ENCODE results near the gene AP3B1. TPM values are rescaled to one million over a fixed set of nuclear protein-coding genes. Genes with fewer than 3 reads are reported as not detected.
"Not testable (repeated sequence)": the region's sequence is repeated elsewhere in the genome, so short reads cannot be mapped to it uniquely, and the experiment has no call there.

Gene AP3B1
- total RNA-seq, 1 donor: 18.9 TPM

DNA sequence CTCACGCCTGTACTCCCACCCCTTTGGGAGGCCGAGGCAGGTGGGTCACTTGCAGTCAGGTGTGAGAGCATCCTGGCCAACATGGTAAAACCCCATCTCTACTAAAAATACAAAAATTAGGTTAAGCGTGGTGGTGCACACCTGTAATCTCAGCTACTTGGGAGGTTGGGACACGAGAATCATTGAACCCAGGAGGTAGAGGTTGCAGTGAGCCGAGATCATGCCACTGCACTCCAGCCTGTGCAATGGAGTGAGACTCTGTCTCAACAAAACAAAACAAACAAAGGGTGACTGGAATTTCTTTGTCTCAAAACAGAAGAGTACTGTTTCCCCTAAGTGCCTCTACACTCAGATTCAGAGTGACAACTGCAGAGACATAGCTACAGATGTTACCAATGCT, 116.1 kb downstream of the AP3B1 start:
- no peak for DNase-seq (ENCODE audit: low read depth in 2 of 3, low spot score in 2 of 3)

DNA sequence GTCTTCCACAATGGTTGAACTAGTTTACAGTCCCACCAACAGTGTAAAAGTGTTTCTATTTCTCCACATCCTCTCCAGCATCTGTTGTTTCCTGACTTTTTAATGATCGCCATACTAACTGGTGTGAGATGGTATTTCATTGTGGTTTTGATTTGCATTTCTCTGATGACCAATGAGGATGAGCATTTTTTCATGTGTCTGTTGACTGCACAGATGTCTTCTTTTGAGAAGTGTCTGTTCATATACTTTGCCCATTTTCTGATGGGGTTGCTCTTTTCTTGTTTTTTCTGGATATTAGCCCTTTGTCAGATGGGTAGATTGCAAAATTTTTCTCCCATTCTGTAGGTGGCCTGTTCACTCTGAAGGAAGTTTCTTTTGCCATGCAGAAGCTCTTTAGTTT, 124.2 kb downstream of the AP3B1 start:
- DNase-seq (ENCODE audit: low read depth in 2 of 3, low spot score in 2 of 3): not testable (repeated sequence)

- DNase-seq (ENCODE audit: low read depth in 2 of 3, low spot score in 2 of 3): peak in 2 of 3 donors; percentile 21 to 55
Measured at GRCh38 chr5:78162253-78162862, 132.1 kb downstream of the AP3B1 start.

DNA sequence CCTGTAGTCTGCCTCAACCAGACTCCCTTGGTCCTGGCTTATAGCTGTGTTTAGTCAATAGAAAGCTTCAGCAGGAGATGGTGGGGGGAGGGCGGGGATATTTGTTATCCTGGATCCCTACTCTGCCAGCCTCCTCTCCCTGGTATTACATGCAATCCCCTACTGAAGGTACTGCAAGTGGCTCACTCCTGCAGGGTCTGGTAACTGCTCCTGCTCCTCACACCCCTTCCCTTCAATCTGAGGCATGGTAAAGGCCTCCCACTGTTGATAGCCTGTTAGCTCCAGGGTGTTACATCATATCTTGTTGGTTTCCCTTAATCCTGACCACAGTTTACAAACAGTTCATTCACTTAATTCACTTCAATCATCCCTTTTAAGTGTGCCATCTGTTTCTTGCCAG, 137.5 kb downstream of the AP3B1 start:
- DNase-seq (ENCODE audit: low read depth in 2 of 3, low spot score in 2 of 3): no peak

DNA sequence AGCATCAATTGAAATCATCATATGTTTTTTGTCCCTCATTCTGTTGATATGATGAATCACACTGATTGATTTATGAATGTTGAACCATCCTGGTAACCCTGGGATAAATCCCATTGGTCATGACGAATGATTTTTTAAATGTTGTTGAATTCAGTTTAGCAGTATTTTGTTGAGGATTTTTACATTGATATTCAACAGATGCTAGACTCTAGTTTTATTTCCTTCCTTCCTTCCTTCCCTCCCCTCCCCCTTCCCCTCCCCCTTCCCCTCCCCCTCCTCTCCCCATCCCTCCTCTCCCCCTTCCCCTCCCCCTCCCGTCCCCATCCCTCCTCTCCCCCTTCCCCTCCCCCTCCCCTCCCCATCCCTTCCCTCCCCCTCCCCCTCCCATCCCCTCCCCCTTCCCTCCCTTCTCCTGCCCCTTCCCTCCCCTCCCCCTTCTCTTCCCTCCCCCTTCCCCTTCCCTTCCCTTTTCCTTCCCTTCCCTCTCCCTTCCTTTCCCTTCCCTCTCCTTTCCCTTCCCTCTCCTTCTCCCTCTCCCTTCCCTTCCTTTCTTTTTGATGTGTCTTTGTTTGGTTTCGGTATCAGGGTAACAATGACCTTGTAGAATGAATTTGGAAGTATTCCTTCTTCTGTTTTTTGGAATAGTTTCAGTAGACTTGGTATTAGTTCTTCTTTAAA, 142.8 kb downstream of the AP3B1 start:
- DNase-seq (ENCODE audit: low read depth in 2 of 3, low spot score in 2 of 3): no peak

DNA sequence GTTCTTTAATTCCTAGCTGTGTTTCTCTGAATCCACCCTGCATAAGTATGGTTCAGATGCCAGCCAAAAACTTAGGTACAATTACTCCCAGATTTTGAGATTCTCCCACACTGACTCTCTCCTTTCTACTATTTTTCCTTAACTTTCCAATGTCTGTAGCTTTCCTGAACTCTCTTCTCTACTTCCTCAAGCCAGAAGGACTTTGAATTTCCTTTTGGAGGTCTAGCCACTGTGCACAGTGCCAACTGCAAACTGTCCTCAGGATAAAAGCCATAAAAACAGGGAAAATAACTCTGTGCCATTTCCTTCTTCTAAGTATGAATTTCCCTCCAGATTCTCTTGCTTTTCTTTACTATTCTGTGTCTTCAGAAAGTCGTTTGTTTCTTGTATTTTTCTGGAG, 157.2 kb downstream of the AP3B1 start:
- no peak for DNase-seq (ENCODE audit: low read depth in 2 of 3, low spot score in 2 of 3)

DNA sequence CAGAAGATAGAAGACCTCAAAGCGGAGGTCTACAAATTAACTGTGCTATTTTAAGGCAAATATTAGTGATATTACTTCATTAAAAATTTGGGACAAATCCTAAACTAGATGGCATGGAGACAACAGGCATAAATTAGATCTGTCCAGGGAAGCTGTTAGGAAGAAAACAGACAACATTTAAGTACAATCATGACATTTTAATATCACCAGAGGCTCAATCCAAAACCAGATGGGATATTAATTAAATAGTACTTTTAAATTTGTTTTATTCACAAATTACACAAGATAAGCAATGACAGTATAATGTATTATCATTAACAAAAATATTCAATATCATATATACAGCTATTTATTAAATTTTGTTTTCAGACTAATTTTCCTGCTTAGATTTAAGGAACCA, 161.1 kb downstream of the AP3B1 start:
- no peak for DNase-seq (ENCODE audit: low read depth in 2 of 3, low spot score in 2 of 3)

GRCh38 chr5:78132507-78132906, 162.0 kb downstream of the AP3B1 start:
- DNase-seq (ENCODE audit: low read depth in 2 of 3, low spot score in 2 of 3): no peak

GRCh38 chr5:78129597-78129996, 164.9 kb downstream of the AP3B1 start:
- no peak for DNase-seq (ENCODE audit: low read depth in 2 of 3, low spot score in 2 of 3)

GRCh38 chr5:78127875-78128274, 166.6 kb downstream of the AP3B1 start:
- no peak for DNase-seq (ENCODE audit: low read depth in 2 of 3, low spot score in 2 of 3)

- DNase-seq (ENCODE audit: low read depth in 2 of 3, low spot score in 2 of 3): no peak
Measured at GRCh38 chr5:78126536-78126935, 168.0 kb downstream of the AP3B1 start.

GRCh38 chr5:78116167-78116566, 178.3 kb downstream of the AP3B1 start:
- DNase-seq (ENCODE audit: low read depth in 2 of 3, low spot score in 2 of 3): no peak

- DNase-seq (ENCODE audit: low read depth in 2 of 3, low spot score in 2 of 3): no peak
Measured at GRCh38 chr5:78113689-78114264, 180.7 kb downstream of the AP3B1 start.

DNA sequence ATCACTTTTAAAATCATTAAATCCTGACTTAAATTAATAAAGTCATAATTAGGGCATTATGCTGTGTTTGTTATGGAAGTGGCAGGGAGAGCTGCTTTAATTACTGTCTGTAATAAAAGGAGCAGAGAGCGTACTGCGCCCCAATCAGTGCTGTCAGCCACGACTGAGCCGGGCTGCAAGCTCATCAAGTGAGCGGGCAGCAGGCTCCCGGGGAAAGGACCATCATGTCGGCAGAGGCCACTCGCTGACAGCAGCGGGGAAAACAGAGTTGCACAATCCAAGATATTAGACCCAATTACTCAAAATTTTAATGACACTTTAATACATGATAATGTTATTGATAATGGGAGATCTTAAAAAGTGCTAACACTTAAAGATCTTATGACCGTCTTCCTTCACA, 181.6 kb downstream of the AP3B1 start:
- no peak for DNase-seq (ENCODE audit: low read depth in 2 of 3, low spot score in 2 of 3)

- no peak for DNase-seq (ENCODE audit: low read depth in 2 of 3, low spot score in 2 of 3)
Measured at GRCh38 chr5:78109891-78110324, 184.6 kb downstream of the AP3B1 start.

DNA sequence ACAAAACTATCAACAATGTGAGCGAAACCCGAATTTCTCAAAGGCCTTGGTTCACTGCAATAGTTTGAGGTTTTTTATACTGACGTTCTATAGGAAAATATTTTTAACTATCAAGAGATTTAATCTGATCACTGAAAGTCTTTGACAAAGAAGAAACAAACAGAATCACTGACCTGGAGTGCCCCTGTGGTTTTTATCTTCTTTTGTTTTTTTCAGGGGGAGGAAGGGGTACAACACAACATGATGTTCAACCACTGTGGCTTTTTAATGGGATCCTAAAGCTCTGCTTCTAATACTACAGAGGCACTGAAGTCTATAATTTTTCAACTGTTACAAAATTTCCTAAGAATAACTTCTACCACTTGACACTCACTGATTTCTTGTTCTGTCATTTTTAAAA, 185.9 kb downstream of the AP3B1 start:
- DNase-seq (ENCODE audit: low read depth in 2 of 3, low spot score in 2 of 3): no peak

GRCh38 chr5:78103232-78103918, 191.1 kb downstream of the AP3B1 start:
- DNase-seq (ENCODE audit: low read depth in 2 of 3, low spot score in 2 of 3): no peak

DNA sequence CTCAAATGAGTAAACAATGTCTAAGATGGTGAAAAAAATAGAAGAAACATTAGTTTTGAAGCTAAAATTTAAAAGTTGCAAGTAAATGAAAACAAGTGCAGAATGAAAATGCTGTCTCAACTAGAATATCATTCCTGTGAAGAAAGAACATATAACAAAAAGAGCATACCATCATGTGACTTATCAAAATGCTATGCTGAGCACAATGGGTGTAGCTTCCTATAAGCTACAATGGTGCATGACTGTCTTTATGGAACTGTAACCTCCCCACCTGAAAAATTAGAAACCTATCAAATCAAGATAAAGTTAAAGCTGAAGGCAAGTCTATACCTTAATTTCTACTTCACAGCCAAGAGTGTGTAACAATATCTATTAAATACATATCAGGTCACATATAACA, 192.0 kb downstream of the AP3B1 start:
- no peak for DNase-seq (ENCODE audit: low read depth in 2 of 3, low spot score in 2 of 3)

DNA sequence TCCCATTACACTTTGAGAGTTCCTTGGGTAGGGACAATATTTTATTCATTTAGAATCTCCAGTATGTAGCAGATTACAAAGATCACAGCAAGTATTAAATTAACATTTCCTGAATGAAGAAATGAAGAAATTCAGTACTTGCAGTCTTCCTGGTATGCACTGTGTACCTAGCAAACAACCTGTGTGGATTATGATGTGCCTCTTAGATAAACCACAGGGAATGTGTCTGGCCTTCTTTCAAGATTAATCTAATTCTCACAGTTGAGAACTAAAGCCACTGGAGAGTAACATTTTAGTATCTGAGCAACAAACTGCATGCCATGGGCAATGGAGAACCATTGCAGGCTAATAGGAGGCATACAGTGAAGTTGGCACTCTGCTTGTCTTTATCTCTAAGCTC, 199.4 kb downstream of the AP3B1 start:
- no peak for DNase-seq (ENCODE audit: low read depth in 2 of 3, low spot score in 2 of 3)

GRCh38 chr5:78090002-78090401, 204.5 kb downstream of the AP3B1 start:
- DNase-seq (ENCODE audit: low read depth in 2 of 3, low spot score in 2 of 3): no peak

DNA sequence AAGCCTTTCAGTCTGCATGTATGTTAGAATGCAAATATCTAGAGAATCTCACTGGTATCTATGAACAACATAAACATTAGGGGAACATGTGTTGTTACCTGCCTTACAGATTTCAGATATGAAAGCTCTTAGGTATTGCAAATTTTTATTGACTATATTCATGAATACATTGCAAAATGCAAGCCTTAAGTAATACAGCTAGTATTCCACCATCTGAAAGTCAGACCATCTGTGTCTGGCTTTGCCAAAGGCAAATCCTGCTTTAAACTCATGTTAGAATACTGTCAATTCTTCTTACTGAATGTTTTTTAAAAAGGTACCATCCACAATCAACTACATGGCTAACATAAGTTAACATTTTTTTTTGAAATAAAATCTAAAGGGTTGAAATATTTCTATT, 215.6 kb downstream of the AP3B1 start:
- no peak for DNase-seq (ENCODE audit: low read depth in 2 of 3, low spot score in 2 of 3)

All from hematopoietic multipotent progenitor cell (in vitro differentiated cells).